Motor neuron (in vitro differentiated cells): ENCODE results near the gene CYP4F3. TPM values are rescaled to one million over a fixed set of nuclear protein-coding genes. Genes with fewer than 3 reads are reported as not detected.

ENCODE experiments used
- ATAC-seq, 8 experiments: fragments of 200-7000 bp; cut with Tn5 transposase; replicated peaks in 6 of 8; 2 replicates each; pipeline ENCODE4 v1.8.0; 2021; ENCODE audit warnings: mild to moderate bottlenecking in 8 of 8, moderate library complexity in 8 of 8
- H3K27ac ChIP-seq, 2 donors: fragments of 250-450 bp; sonication (Bioruptor Pico); 2 replicates each; pipeline ENCODE4 v1.9.0; 2021; ENCODE audit warnings: antibody characterized with exemption in 2 of 2, mild to moderate bottlenecking in 2 of 2, moderate library complexity in 1 of 2
- H3K4me1 ChIP-seq, 2 donors: fragments of 250-450 bp; sonication (Bioruptor Pico); replicated peaks in 1 of 2; 2 replicates each; pipeline ENCODE4 v1.6.1; 2021; ENCODE audit warnings: antibody characterized with exemption in 2 of 2, mild to moderate bottlenecking in 2 of 2, moderate library complexity in 1 of 2
- H3K4me3 ChIP-seq, 5 donors: fragments of 250-450 bp; sonication (Bioruptor Pico); 2 replicates each; pipeline ENCODE4 v1.9.0; 2021; ENCODE audit warnings: antibody characterized with exemption in 5 of 5, mild to moderate bottlenecking in 5 of 5, moderate library complexity in 4 of 5
- WGBS, 10 experiments: fragments of 450-650 bp; shearing (Covaris generic); methylation state at CpG; one replicate each; pipeline ENCODE4 v1.0.0; 2022; 5-methylcytosine and 5-hydroxymethylcytosine counted together
- in situ Hi-C, 9 experiments: fragments of 400-800 bp; cut with MboI; loops; one replicate each; pipeline ENCODE4 v1.15.0; 2021; ENCODE audit warnings: low sequenced_read_pairs in 9 of 9, low pct_unique_long_range_greater_than_20kb in 2 of 9; ENCODE audit not compliant: unreplicated experiment in 9 of 9
- total RNA-seq, 8 experiments: library from RNA; unstranded; fragments of 300-600 nt; gene quantifications; 2 replicates each; pipeline versions ENCODE4 v1.2.3 to v1.2.4, GENCODE V29; 2022

CYP4F3 gene
- total RNA-seq, 8 experiments from 2014 or later, result 0.05 to 1.00 TPM; not detected in 6

DNA sequence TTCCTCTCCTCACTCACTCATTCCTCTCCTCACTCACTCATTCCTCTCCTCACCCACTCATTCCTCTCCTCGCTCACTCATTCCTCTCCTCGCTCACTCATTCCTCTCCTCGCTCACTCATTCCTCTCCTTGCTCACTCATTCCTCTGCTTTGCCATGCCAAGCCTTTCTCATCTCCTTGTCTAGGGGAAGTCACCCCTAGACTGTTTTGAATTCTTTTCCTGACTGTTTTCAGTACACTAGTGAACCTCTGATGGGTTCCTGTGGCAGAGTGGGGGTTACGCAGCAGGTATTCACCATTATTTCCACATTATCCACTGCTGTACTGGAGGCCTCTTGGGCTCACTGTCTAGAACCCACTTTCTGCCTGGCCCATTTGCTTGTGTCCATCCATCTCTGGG lies 24.5 kb upstream of the CYP4F3 start:
- ATAC-seq, result no peak
- Histone ChIP-seq H3K4me1 (no peaks in the 10 kb centered on the region), H3K27ac (no peak overlapping the region), H3K4me3 (no peak overlapping the region)
- WGBS, 10 experiments, result 9 to 83% (median 41%) methylated on average over 1 to 4 of the region's 4 CpGs
- in situ Hi-C loops, result loop anchor here in 1 of 9 experiments (25.0 kb wide), 1 partner anchor 571 kb away; the partner anchor contains the start of genes AP1M1 and FAM32A

DNA sequence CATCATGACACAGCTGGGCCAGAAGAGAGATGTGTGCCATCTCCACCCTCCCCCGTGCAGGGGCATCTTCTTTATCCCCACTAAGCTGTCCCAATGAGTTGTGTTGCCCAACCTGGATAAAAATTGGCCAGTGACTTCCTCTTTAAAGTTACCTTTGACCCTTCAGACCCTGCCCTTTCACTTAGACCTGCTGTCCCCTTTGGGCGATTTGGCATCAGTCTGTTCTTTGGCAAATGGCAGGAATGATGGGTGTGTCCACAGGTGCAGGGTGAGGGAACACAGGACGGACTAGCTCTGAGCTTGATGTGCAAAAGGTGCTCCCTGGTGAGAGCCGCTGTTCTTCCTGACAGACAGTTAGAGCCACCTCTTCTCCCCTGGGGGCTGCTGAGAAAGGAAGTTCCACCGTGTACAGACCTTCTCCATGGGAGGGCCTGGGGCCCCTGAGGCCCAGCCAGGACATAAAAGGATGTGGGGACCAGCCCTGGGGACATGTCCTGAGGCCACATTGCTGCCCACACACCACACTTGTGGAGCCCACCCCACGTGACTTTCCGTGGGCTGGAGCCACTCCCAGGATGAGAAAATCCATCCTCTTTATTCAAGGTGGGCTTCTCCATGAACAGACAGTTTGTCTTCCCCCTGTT lies 23.9 kb upstream of the CYP4F3 start:
- Histone ChIP-seq H3K4me3 (no peak overlapping the region), H3K4me1 (no peaks in the 10 kb centered on the region), H3K27ac (no peak overlapping the region)
- 0 to 28% (median 12%) methylated on average over 1 to 5 of the region's 7 CpGs; no CpG with 5 or more reads in 5 of the 10 experiments for WGBS, 10 experiments
- ATAC-seq, result no peak
- in situ Hi-C loops, result loop anchor here in 1 of 9 experiments (25.0 kb wide), 1 partner anchor 571 kb away; the partner anchor contains the start of genes AP1M1 and FAM32A

- Histone ChIP-seq H3K27ac (no peak overlapping the region), H3K4me3 (no peak overlapping the region), H3K4me1 (no peaks in the 10 kb centered on the region)
- in situ Hi-C loops, result loop anchor here in 1 of 9 experiments (25.0 kb wide), 1 partner anchor 569 kb away; the partner anchor contains the start of genes AP1M1 and FAM32A
- no peak for ATAC-seq
- WGBS, 10 experiments, result 0 to 82% (median 14%) methylated on average over 1 to 5 of the region's 5 CpGs; no CpG with 5 or more reads in 3 of the 10 experiments
These were observed 22.4 kb upstream of the CYP4F3 start for GRCh38 chr19:15618321-15618720.

DNA sequence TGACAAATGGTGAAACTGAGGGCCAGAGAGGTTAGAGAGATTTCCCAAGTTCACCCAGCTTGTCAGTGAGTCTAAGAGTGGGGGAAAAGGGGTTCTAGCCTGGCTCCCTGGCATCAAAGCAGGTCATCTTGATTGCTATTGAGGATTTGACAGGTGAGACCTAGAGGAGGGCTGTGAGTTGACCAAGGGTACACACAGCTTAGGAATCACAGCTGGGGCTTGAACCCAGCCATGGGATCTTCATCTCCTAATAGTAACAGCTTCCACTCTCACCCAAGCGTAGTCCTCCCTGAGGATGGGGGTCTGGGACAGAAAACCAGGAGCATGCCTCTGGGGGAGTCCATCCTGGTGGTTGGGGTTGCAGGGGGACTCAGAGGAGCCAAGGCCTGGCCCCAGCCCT lies 18.9 kb upstream of the CYP4F3 start:
- no peak overlapping the region for H3K27ac ChIP-seq
- H3K4me1 ChIP-seq, result no peaks in the 10 kb centered on the region
- ATAC-seq, result no peak
- no peak overlapping the region for H3K4me3 ChIP-seq
- in situ Hi-C loops, result loop anchor here in 1 of 9 experiments (25.0 kb wide), 1 partner anchor 566 kb away; the partner anchor contains the start of genes AP1M1 and FAM32A
- 13% methylated on average over 1 of the region's 1 CpG; no CpG with 5 or more reads in 9 of the 10 experiments for whole genome bisulfite sequencing, 10 experiments

- ATAC-seq, result no peak
- Histone ChIP-seq H3K27ac (no peak overlapping the region), H3K4me3 (no peak overlapping the region), H3K4me1 (no peaks in the 10 kb centered on the region)
- WGBS, 10 experiments, result 9 to 70% (median 44%) methylated on average over 2 to 9 of the region's 11 CpGs; no CpG with 5 or more reads in 4 of the 10 experiments
- in situ Hi-C loops, result loop anchor here in 1 of 9 experiments (25.0 kb wide), 1 partner anchor 564 kb away; the partner anchor contains the start of genes AP1M1 and FAM32A
These were observed 17.7 kb upstream of the CYP4F3 start for GRCh38 chr19:15622991-15623390.

DNA sequence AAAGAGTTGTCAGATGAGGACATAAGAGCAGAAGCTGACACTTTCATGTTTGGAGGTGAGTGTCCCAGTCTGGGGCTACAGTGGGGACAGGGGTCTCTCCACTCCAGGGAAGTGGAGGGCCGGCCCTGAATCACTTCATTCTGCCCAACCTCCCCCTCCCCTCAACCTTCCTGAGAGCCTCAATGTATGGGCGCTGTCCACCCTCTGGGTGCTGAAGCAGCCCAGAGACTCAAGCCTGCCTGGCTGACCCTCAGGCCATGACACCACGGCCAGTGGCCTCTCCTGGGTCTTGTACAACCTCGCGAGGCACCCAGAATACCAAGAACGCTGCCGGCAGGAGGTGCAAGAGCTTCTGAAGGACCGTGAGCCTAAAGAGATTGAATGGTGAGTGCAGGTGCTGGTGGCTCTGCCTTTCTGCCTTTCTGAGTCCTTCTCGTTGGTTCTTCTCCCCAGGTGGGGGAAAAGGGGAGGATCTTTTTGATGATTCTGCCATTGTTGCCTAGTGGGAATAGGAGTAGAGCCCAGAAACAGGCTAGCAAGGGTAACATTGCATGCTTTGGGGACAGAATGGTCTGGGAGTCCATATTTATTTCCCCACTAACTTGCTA lies 16.9 kb upstream of the CYP4F3 start:
- Histone ChIP-seq H3K4me3 (no peak overlapping the region), H3K4me1 (no peaks in the 10 kb centered on the region), H3K27ac (no peak overlapping the region)
- ATAC-seq, result peak in 2 of 8 experiments; percentile 26 to 29
- in situ Hi-C loops, result loop anchor here in 1 of 9 experiments (25.0 kb wide), 1 partner anchor 563 kb away; the partner anchor contains the start of genes AP1M1 and FAM32A
- WGBS, 10 experiments, result 0 to 60% (median 0%) methylated on average over 1 to 9 of the region's 9 CpGs; no CpG with 5 or more reads in 3 of the 10 experiments

DNA sequence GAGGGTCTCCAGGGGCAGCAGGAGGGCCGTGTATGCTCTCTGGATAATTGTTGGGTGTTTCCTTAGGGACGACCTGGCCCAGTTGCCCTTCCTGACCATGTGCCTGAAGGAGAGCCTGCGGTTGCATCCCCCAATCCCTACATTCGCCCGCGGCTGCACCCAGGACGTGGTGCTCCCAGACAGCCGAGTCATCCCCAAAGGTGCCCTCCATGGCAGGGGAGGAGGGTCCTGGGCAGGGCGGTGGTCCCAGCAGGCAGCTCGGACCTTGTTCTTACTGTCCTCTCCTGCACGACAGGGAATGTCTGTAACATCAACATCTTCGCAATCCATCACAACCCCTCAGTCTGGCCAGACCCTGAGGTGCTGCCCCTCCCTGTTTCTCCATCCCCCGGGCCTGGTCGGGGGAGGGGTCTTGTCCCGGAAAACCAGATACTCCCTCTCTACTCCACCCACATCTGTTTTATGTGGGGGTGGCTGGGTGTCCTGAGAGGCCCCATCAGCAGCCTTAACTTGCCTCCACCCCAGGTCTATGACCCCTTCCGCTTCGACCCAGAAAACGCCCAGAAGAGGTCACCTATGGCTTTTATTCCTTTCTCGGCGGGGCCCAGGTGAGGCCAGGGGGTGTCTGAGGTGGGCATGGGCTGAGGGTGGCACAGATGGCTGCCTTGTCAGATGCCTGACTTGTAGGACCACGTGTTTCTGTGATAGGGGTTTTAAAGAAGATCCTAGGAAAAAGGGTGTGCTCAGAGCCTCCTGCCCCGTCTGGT lies 12.3 kb upstream of the CYP4F3 start:
- no peak for ATAC-seq
- no peak overlapping the region for H3K27ac ChIP-seq
- in situ Hi-C loops, result loop anchor here in 2 of 9 experiments (25.0 kb wide), 2 partner anchors 534 to 559 kb away; partner anchors contain the start of genes AP1M1 (in 1 of the 2), CIB3 (in 1 of the 2) and FAM32A (in 1 of the 2)
- no peaks in the 10 kb centered on the region for H3K4me1 ChIP-seq
- WGBS, 10 experiments, result 0 to 68% (median 33%) methylated on average over 1 to 11 of the region's 22 CpGs; no CpG with 5 or more reads in 2 of the 10 experiments
- H3K4me3 ChIP-seq, result no peak overlapping the region

- in situ Hi-C loops, result loop anchor here in 2 of 9 experiments (25.0 kb wide), 2 partner anchors 533 to 558 kb away; partner anchors contain the start of genes AP1M1 (in 1 of the 2), CIB3 (in 1 of the 2) and FAM32A (in 1 of the 2)
- no peak overlapping the region for H3K4me3 ChIP-seq
- WGBS, 10 experiments, result 0 to 82% (median 14%) methylated on average over 1 to 7 of the region's 25 CpGs; no CpG with 5 or more reads in 4 of the 10 experiments
These were observed 11.5 kb upstream of the CYP4F3 start for GRCh38 chr19:15629003-15629880.

DNA sequence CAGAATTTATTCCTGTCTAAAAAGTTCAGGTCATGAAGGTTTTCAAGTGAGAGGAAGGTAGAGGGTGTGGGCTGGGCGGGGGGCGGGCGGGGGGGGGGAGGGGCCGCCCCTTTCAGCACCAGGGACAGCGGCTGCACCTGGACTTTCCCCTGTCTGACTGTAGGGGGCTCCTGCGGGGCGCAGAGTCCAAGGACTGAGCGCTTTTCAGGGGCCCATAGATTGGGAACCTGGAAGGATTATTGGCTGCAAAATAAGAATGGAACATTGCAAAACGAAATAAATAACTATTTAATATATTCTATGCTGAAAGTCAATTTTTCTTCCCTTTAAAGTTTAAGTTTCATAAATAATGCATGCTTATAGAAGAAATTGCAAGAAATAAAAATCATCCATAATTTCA lies 8.9 kb upstream of the CYP4F3 start:
- H3K4me1 ChIP-seq, result no peaks in the 10 kb centered on the region
- 0 to 40% (median 0%) methylated on average over 1 to 4 of the region's 9 CpGs; no CpG with 5 or more reads in 3 of the 10 experiments for WGBS, 10 experiments
- H3K27ac ChIP-seq, result no peak overlapping the region
- ATAC-seq, result peak in 1 of 8 experiments; percentile 30
- in situ Hi-C loops, result loop anchor here in 2 of 9 experiments (25.0 kb wide), 2 partner anchors 530 to 555 kb away; partner anchors contain the start of genes AP1M1 (in 1 of the 2), CIB3 (in 1 of the 2) and FAM32A (in 1 of the 2)
- no peak overlapping the region for H3K4me3 ChIP-seq

More at GRCh38 chr19:15629003-15629880, 11.5 kb upstream of the CYP4F3 start:
- H3K27ac ChIP-seq, result no peak overlapping the region
- no peaks in the 10 kb centered on the region for H3K4me1 ChIP-seq
- peak in 3 of 8 experiments; percentile 92 to 98 (median 95) for ATAC-seq

DNA sequence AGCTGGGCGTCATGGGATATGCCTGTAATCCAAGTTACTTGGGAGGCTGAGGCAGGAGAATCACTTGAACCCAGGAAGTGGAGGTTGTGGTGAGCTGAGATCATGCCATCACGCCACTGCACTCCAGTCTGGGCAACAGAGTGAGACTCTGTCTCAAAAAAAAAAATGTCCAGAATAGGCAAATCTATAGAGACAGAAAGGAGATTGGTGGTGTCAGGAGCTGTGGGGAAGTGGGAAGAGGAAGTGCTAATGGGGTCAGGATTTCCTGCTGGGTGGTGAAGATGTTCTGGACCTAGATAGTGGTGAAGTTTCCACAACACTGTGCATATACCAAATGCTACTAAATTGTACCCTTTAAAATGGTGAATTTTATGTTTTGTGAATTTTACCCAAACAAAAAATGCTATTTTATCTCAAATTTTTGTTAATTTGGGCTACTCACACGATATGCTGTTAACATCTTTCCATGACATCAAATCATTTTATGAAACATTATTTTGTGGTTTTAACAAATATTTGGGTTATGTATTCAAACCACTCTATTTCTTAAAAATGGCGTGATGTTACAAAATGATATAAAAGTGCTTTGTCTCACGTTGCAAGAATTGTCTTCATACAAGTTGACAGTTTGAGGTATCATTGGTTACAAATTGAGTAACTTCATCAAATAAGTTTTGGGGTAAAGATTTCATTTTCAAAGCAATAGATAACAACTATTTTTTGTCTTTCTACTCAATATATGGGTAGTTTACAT lies 7.4 kb upstream of the CYP4F3 start:
- in situ Hi-C loops, result loop anchor here in 2 of 9 experiments (25.0 kb wide), 2 partner anchors 529 to 554 kb away; partner anchors contain the start of genes AP1M1 (in 1 of the 2), CIB3 (in 1 of the 2) and FAM32A (in 1 of the 2)
- no peak for ATAC-seq
- 3 to 67% (median 26%) methylated on average over 1 to 5 of the region's 5 CpGs for WGBS, 10 experiments
- no peak overlapping the region for H3K4me3 ChIP-seq
- no peak overlapping the region for H3K27ac ChIP-seq
- H3K4me1 ChIP-seq, result no peaks in the 10 kb centered on the region

DNA sequence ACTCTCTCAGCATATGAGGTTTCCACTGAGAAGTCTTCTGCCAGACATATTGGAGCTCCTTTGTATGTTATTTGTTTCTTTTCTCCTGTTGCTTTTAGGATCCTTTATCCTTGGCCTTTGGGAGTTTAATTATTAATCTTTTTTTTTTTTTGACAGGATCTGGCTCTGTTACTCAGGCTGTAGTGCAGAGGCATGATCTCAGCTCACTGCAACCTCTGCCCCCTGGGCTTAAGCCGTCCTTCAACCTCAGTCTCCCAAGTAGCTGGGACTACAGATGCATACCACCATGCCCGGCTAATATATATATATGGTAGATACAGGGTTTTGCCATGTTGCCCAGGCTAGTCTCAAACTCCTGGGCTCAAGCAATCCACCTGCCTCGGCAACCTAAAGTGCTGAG lies 6.6 kb upstream of the CYP4F3 start:
- H3K4me3 ChIP-seq, result no peak overlapping the region
- no peak for ATAC-seq
- in situ Hi-C loops, result loop anchor here in 2 of 9 experiments (25.0 kb wide), 2 partner anchors 528 to 553 kb away; partner anchors contain the start of genes AP1M1 (in 1 of the 2), CIB3 (in 1 of the 2) and FAM32A (in 1 of the 2)
- no peaks in the 10 kb centered on the region for H3K4me1 ChIP-seq
- WGBS, 10 experiments, result 0 to 83% (median 21%) methylated on average over 1 to 3 of the region's 3 CpGs; no CpG with 5 or more reads in 2 of the 10 experiments
- H3K27ac ChIP-seq, result no peak overlapping the region
